HG03558 (cell line): Measurements from ENCODE around the gene POMC.
"Not testable (repeated sequence)": the region's sequence is repeated elsewhere in the genome, so short reads cannot be mapped to it uniquely, and the experiment has no call there.

ENCODE experiments used
- ATAC-seq: cut with Tn5 transposase; IDR thresholded peaks from one replicate; pipeline ENCODE4 v1.9.1; 2021; ENCODE audit warnings: moderate number of reproducible peaks; ENCODE audit not compliant: unreplicated experiment; ENCODE audit errors: extremely low read depth

The POMC gene

GRCh38 chr2:25168256-25169072, at the start of gene POMC:
TSS of gene POMC (minus strand) at chr2:25168580. CDS start at chr2:25164772, 3,808 bp downstream.
- no peak for ATAC-seq

GRCh38 chr2:25218100-25218499, 49.7 kb upstream of the POMC start:
- ATAC-seq, result no peak

- ATAC-seq, result no peak
Measured at GRCh38 chr2:25215948-25216679, 47.7 kb upstream of the POMC start.

- ATAC-seq, result no peak
Measured at GRCh38 chr2:25215232-25215631, 46.9 kb upstream of the POMC start.

GRCh38 chr2:25213229-25213628, 44.8 kb upstream of the POMC start:
- no peak for ATAC-seq

GRCh38 chr2:25210923-25211322, 42.5 kb upstream of the POMC start:
- not testable (repeated sequence) for ATAC-seq

- ATAC-seq, result no peak
Measured at GRCh38 chr2:25207078-25207545, 38.7 kb upstream of the POMC start.

- no peak for ATAC-seq
Measured at GRCh38 chr2:25204190-25204838, 35.9 kb upstream of the POMC start.

- ATAC-seq, result no peak
Measured at GRCh38 chr2:25202275-25202674, 33.9 kb upstream of the POMC start.

- ATAC-seq, result no peak
Measured at GRCh38 chr2:25201794-25202193, 33.4 kb upstream of the POMC start.

GRCh38 chr2:25201265-25201664, 32.9 kb upstream of the POMC start:
- no peak for ATAC-seq

GRCh38 chr2:25198576-25198975, 30.2 kb upstream of the POMC start:
- no peak for ATAC-seq

GRCh38 chr2:25198209-25198525, 29.8 kb upstream of the POMC start:
- ATAC-seq, result no peak

- ATAC-seq, result no peak
Measured at GRCh38 chr2:25197336-25198208, 29.2 kb upstream of the POMC start.

- ATAC-seq, result no peak
Measured at GRCh38 chr2:25194576-25195122, 26.3 kb upstream of the POMC start.

GRCh38 chr2:25190536-25190935, 22.2 kb upstream of the POMC start:
- no peak for ATAC-seq

- no peak for ATAC-seq
Measured at GRCh38 chr2:25188405-25188804, 20.0 kb upstream of the POMC start.

- no peak for ATAC-seq
Measured at GRCh38 chr2:25187729-25188350, 19.5 kb upstream of the POMC start.

GRCh38 chr2:25184254-25184653, 15.9 kb upstream of the POMC start:
- ATAC-seq, result no peak
